RWPE2 (cell line): ENCODE data around the gene GALNT11.
"Not testable (repeated sequence)": the region's sequence is repeated elsewhere in the genome, so short reads cannot be mapped to it uniquely, and the experiment has no call there.

Experiments
- ATAC-seq: fragments of 200-7000 bp; cut with Tn5 transposase; 3 replicates; pipeline ENCODE4 v1.9.1; 2021; ENCODE audit warnings: low read depth
- DNase-seq: peaks from one replicate; pipeline ENCODE4 v3.0.0-alpha.2; 2020; ENCODE audit warnings: low spot score
- H3K27ac ChIP-seq: fragments of 450-650 bp; 2 replicates; pipeline ENCODE4 v1.5.1; 2017; ENCODE audit warnings: mild to moderate bottlenecking; ENCODE audit not compliant: poor library complexity, severe bottlenecking
- H3K27me3 ChIP-seq: fragments of 250-450 bp; sonication (Bioruptor Pico); 2 replicates; pipeline ENCODE4 v1.5.1; 2021; ENCODE audit warnings: mild to moderate bottlenecking, moderate library complexity; ENCODE audit not compliant: insufficient read depth, poor library complexity, severe bottlenecking
- H3K36me3 ChIP-seq: fragments of 250-450 bp; sonication (Bioruptor Pico); 2 replicates; pipeline ENCODE4 v1.5.1; 2020; ENCODE audit warnings: low read depth, mild to moderate bottlenecking, moderate library complexity
- H3K4me1 ChIP-seq: fragments of 250-450 bp; sonication (Bioruptor Pico); 2 replicates; pipeline ENCODE4 v1.5.1; 2021; ENCODE audit warnings: mild to moderate bottlenecking, moderate library complexity; ENCODE audit not compliant: insufficient read depth, poor library complexity, severe bottlenecking
- H3K4me3 ChIP-seq: fragments of 250-450 bp; sonication (Bioruptor Pico); 2 replicates; pipeline ENCODE4 v1.5.1; 2021; ENCODE audit warnings: mild to moderate bottlenecking, moderate library complexity; ENCODE audit not compliant: severe bottlenecking
- H3K9me3 ChIP-seq: fragments of 250-450 bp; sonication (Bioruptor Pico); 2 replicates; pipeline ENCODE4 v1.5.1; 2021; ENCODE audit warnings: mild to moderate bottlenecking, moderate library complexity; ENCODE audit not compliant: severe bottlenecking
- TF ChIP-seq, protein P1 (sequence below): fragments of 450-650 bp; IDR thresholded peaks from one replicate; pipeline ENCODE4 v1.5.1; 2017; ENCODE audit warnings: mild to moderate bottlenecking, moderate library complexity; ENCODE audit not compliant: poor library complexity, severe bottlenecking

GALNT11 gene

GRCh38 chr7:152025937-152026890, 740 bp downstream of the GALNT11 start:
- Histone ChIP-seq H3K4me3 (peak overlapping the region; percentile 92), H3K27ac (peak overlapping the region; percentile 40), H3K36me3 (peaks cover 19% of the 10 kb centered on the region), H3K27me3 (no peaks in the 10 kb centered on the region), H3K9me3 (peaks cover 4% of the 10 kb centered on the region), H3K4me1 (no peaks in the 10 kb centered on the region)
- ATAC-seq (no peak), DNase-seq (no peak)
- TF ChIP-seq, protein P1, sequence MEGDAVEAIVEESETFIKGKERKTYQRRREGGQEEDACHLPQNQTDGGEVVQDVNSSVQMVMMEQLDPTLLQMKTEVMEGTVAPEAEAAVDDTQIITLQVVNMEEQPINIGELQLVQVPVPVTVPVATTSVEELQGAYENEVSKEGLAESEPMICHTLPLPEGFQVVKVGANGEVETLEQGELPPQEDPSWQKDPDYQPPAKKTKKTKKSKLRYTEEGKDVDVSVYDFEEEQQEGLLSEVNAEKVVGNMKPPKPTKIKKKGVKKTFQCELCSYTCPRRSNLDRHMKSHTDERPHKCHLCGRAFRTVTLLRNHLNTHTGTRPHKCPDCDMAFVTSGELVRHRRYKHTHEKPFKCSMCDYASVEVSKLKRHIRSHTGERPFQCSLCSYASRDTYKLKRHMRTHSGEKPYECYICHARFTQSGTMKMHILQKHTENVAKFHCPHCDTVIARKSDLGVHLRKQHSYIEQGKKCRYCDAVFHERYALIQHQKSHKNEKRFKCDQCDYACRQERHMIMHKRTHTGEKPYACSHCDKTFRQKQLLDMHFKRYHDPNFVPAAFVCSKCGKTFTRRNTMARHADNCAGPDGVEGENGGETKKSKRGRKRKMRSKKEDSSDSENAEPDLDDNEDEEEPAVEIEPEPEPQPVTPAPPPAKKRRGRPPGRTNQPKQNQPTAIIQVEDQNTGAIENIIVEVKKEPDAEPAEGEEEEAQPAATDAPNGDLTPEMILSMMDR = peak; percentile 26

DNA sequence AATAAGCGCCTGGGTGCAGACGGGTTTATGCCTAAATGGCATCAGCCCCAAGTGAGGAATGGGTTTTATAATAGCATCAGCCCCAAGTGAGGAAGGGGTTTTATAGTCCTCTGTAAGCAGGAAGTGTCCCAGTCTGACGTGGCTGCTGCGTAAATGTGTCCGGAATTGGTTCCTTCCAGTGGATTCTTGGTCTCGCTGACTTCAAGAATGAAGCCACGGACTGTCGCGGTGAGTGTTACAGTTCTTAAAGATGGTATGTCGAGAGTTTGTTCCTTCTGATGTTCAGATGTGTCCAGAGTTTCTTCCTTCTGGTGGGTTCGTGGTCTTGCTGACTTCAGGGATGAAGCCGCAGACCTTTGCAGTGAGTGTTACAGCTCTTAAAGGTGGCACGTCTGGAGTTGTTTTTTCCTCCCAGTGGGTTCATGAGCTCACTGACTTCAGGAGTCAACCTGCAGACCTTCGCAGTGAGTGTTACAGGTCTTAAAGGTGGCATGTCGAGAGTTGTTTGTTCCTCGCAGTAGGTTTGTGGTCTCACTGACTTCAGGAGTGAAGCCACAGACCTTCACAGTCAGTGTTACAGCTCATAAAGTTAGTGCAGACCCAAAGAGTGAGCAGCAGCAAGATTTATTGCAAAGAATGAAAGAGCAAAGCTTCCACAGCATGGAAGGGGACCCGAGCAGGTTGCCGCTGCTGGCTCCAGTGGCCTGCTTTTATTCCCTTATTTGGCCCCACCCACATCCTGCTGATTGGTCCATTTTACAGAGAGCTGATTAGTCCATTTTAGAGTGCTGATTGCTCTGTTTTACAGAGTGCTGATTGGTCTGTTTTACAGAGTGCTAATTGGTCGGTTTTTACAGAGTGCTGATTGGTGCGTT, 2.3 kb downstream of the GALNT11 start:
- not testable (repeated sequence) for ATAC-seq, H3K4me1 ChIP-seq, H3K9me3 ChIP-seq, DNase-seq, H3K27ac ChIP-seq, H3K4me3 ChIP-seq, H3K27me3 ChIP-seq
- H3K36me3 ChIP-seq = peaks cover 19% of the 10 kb centered on the region

DNA sequence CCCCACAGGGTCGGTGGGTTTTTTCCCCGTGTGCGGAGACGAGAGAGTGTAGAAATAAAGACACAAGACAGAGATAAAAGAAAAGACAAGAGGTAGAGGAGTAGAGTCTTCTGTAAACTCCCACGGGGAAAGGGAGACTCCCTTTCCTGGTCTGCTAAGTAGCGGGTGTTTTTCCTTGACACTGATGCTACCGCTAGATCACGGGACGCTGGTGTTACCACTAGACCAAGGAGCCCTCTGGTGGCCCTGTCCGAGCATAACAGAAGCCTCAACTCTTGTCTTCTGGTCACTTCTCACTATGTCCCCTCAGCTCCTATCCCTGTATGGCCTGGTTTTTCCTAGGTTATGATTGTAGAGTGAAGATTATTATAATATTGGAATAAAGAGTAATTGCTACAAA, 4.6 kb downstream of the GALNT11 start:
- not testable (repeated sequence) for DNase-seq, H3K27ac ChIP-seq, H3K4me1 ChIP-seq, ATAC-seq, H3K9me3 ChIP-seq, H3K27me3 ChIP-seq, H3K4me3 ChIP-seq
- peaks cover 19% of the 10 kb centered on the region for H3K36me3 ChIP-seq
- TF ChIP-seq, protein P1 = peak; percentile 44

DNA sequence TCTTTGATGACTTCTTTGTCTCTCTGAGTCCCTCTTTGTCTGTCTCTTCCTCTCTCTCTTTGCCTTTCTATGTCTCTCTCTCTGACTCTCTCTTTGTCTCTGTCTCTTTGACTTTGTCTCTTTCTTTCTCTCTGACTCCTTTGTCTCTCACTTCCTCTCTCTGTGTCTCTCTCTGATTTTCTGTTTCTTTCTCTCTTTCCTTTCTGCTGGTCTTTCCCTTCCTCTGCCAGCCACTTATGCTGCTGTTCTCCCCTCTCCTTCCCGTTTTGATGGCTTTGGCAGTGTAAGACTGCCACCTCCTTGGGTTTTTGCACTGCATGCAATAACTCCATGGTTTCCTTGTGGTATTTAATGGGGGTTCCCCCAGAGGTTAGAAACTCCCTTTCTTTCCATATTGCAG, 5.2 kb downstream of the GALNT11 start:
- not testable (repeated sequence) for H3K27ac ChIP-seq, H3K4me3 ChIP-seq, ATAC-seq, H3K27me3 ChIP-seq, H3K9me3 ChIP-seq, DNase-seq, H3K4me1 ChIP-seq
- peaks cover 19% of the 10 kb centered on the region for H3K36me3 ChIP-seq

GRCh38 chr7:152035817-152036216, 10.3 kb downstream of the GALNT11 start:
- Histone ChIP-seq H3K27me3 (no peaks in the 10 kb centered on the region), H3K4me3 (no peak overlapping the region), H3K4me1 (no peaks in the 10 kb centered on the region), H3K9me3 (no peaks in the 10 kb centered on the region), H3K27ac (no peak overlapping the region), H3K36me3 (0 out of 2 replicates have a peak, but pooled peaks cover under 1% of the 10 kb centered on the region)
- no peak for DNase-seq
- TF ChIP-seq, protein P1 = no peak
- ATAC-seq = no peak

GRCh38 chr7:152038410-152038809, 12.9 kb downstream of the GALNT11 start:
- not testable (repeated sequence) for DNase-seq, H3K27ac ChIP-seq, H3K4me3 ChIP-seq, H3K36me3 ChIP-seq, H3K9me3 ChIP-seq, ATAC-seq, H3K4me1 ChIP-seq, H3K27me3 ChIP-seq

GRCh38 chr7:152043086-152043485, 17.6 kb downstream of the GALNT11 start:
- not testable (repeated sequence) for ATAC-seq, H3K9me3 ChIP-seq, H3K36me3 ChIP-seq, H3K4me1 ChIP-seq, DNase-seq, H3K27ac ChIP-seq, H3K27me3 ChIP-seq, H3K4me3 ChIP-seq

DNA sequence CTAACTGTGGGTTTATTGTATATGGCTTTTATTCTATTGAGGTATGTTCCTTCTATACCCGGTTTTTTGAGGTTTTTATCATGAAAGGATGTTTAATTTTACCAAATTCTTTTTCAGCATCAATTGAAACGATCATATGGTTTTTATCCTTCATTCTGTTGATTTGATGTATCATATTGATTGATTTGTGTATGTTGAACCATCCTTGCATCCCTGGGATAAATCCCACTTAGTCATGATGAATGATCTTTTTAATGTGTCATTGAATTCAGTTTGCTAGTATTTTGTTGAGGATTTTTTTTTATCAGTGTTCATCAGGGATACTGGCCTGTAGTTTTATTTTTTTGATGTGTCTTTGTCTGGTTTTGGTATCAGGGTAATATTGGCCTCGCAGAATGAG, 19.4 kb downstream of the GALNT11 start:
- not testable (repeated sequence) for H3K27me3 ChIP-seq, DNase-seq, H3K4me1 ChIP-seq, H3K4me3 ChIP-seq, ATAC-seq, H3K27ac ChIP-seq, H3K36me3 ChIP-seq, H3K9me3 ChIP-seq
